GM19240 (cell line): ENCODE measurements around the gene NAXD.
"Not testable (repeated sequence)": the region's sequence is repeated elsewhere in the genome, so short reads cannot be mapped to it uniquely, and the experiment has no call there.

ENCODE experiments used
- DNase-seq: peaks from one replicate; pipeline ENCODE4 v3.0.0; 2011; ENCODE audit warnings: low spot score; ENCODE audit not compliant: insufficient read length

Gene NAXD

GRCh38 chr13:110662777-110663443, 47.6 kb downstream of the NAXD start:
- DNase-seq, result no peak

GRCh38 chr13:110663491-110663890, 48.1 kb downstream of the NAXD start:
- DNase-seq, result no peak

- no peak for DNase-seq
Observed at GRCh38 chr13:110664041-110664440, 48.7 kb downstream of the NAXD start.

GRCh38 chr13:110664673-110665072, 49.3 kb downstream of the NAXD start:
- DNase-seq, result no peak

- DNase-seq, result no peak
Observed at GRCh38 chr13:110665491-110666254, 50.3 kb downstream of the NAXD start.

GRCh38 chr13:110666255-110666533, 50.8 kb downstream of the NAXD start:
- DNase-seq, result no peak

GRCh38 chr13:110669036-110669435, 53.7 kb downstream of the NAXD start:
- no peak for DNase-seq

GRCh38 chr13:110669814-110670213, 54.5 kb downstream of the NAXD start:
- not testable (repeated sequence) for DNase-seq

GRCh38 chr13:110676595-110677587, 61.5 kb downstream of the NAXD start:
- peak; percentile 45 for DNase-seq

GRCh38 chr13:110677731-110678545, 62.6 kb downstream of the NAXD start:
- no peak for DNase-seq

GRCh38 chr13:110680852-110681251, 65.5 kb downstream of the NAXD start:
- no peak for DNase-seq

GRCh38 chr13:110681868-110682550, 66.7 kb downstream of the NAXD start:
- DNase-seq, result no peak

- DNase-seq, result no peak
Observed at GRCh38 chr13:110682746-110683145, 67.4 kb downstream of the NAXD start.

- no peak for DNase-seq
Observed at GRCh38 chr13:110683203-110683883, 68.0 kb downstream of the NAXD start.

- no peak for DNase-seq
Observed at GRCh38 chr13:110683921-110684320, 68.6 kb downstream of the NAXD start.

GRCh38 chr13:110684388-110685056, 69.2 kb downstream of the NAXD start:
- no peak for DNase-seq

- DNase-seq, result no peak
Observed at GRCh38 chr13:110685305-110686020, 70.1 kb downstream of the NAXD start.

GRCh38 chr13:110687736-110688135, 72.4 kb downstream of the NAXD start:
- DNase-seq, result no peak

GRCh38 chr13:110689041-110689440, 73.7 kb downstream of the NAXD start:
- DNase-seq, result no peak
